ENCODE data around the gene CFAP141.

CFAP141 gene

DNA sequence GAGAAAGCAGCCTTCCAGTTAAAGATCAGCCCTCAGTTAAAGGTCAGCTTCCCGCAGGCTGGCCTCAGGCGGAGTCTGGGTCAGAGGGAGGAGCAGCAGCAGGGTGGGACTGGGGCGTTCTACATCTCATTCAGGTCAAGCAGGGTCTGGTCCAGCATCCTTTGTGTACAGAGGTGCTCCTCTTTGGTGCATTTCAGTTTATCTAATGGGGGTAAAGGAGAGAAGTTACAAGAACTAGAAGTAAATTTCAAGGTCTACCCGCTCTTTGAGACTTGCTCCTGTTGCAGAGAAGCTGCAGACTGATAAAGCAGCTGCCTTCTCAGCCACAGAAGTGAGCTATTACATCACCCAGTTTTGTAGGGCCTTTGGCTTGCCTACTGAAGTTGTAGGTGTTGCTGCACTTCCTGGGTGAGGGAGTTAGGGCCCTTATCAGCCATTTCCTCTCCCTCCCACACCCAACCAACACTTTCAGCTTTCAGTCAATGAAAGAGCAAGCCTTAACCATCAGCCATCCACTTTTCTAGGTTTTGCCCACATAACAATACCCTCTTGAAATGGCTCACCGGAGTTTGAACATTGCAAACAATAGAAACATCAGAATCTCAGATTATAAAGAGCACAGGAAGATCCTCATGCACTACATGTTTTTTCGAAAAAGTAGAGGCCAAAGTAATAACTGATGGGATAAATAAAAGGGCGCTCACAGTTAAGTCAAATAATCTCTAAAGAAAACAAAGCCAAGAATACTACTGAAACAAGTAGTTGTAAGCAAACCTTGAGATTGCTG lies 48.4 kb downstream of the CFAP141 start:
- peaks cover 0 to 3% (median 0%) of the 10 kb centered on the region in 5 donors for H3K9me3 ChIP-seq (ENCODE audit: control insufficient read depth in 5 of 5, low read length in 5 of 5)
- no peak overlapping the region for H3K4me3 ChIP-seq (ENCODE audit: low read depth in 1 of 5, low read length in 5 of 5)
- H3K27ac ChIP-seq (ENCODE audit: low read depth, low read length) = no peak overlapping the region
- no peak overlapping the region for H3K9ac ChIP-seq (ENCODE audit: low read length in 5 of 5)
- H3K4me1 ChIP-seq (ENCODE audit: control insufficient read depth in 5 of 5, insufficient read depth in 5 of 5, low read length in 5 of 5) = peaks cover 0 to 20% (median 10%) of the 10 kb centered on the region in 5 donors
- no peaks in the 10 kb centered on the region for H3K27me3 ChIP-seq (ENCODE audit: control insufficient read depth in 5 of 5, insufficient read depth in 4 of 5, low read length in 5 of 5)
- H3K36me3 ChIP-seq (ENCODE audit: control insufficient read depth in 5 of 5, insufficient read depth in 5 of 5, low read length in 5 of 5) = peaks cover 32 to 75% (median 44%) of the 10 kb centered on the region in 5 donors

DNA sequence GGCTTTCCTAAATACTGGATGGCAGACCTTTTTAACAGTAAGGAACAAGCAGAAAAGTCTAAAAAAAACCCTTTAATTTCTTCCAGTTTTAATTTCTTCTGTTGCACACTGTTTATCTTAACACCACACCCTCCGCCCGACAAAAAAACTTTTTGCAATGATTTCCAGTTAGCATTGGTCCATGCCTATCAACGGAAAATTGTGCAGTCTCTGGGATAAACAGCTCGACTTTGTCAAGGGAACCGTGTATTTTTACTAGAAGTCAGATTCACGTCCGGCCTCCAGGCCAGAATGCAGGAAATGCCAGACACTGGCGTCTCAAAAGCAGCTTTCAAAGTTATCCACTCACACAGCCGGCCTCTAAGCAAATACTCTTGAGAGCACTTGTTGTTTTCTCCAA lies 50.9 kb downstream of the CFAP141 start:
- Histone ChIP-seq H3K9me3 (ENCODE audit: control insufficient read depth in 5 of 5, low read length in 5 of 5) (peaks cover 0 to 3% (median 0%) of the 10 kb centered on the region in 5 donors), H3K9ac (ENCODE audit: low read length in 5 of 5) (no peak overlapping the region), H3K4me1 (ENCODE audit: control insufficient read depth in 5 of 5, insufficient read depth in 5 of 5, low read length in 5 of 5) (peaks cover 0 to 22% (median 10%) of the 10 kb centered on the region in 5 donors), H3K27ac (ENCODE audit: low read depth, low read length) (peak overlapping the region; percentile 30), H3K27me3 (ENCODE audit: control insufficient read depth in 5 of 5, insufficient read depth in 4 of 5, low read length in 5 of 5) (no peaks in the 10 kb centered on the region), H3K4me3 (ENCODE audit: low read depth in 1 of 5, low read length in 5 of 5) (no peak overlapping the region), H3K36me3 (ENCODE audit: control insufficient read depth in 5 of 5, insufficient read depth in 5 of 5, low read length in 5 of 5) (peaks cover 19 to 54% (median 29%) of the 10 kb centered on the region in 5 donors)

DNA sequence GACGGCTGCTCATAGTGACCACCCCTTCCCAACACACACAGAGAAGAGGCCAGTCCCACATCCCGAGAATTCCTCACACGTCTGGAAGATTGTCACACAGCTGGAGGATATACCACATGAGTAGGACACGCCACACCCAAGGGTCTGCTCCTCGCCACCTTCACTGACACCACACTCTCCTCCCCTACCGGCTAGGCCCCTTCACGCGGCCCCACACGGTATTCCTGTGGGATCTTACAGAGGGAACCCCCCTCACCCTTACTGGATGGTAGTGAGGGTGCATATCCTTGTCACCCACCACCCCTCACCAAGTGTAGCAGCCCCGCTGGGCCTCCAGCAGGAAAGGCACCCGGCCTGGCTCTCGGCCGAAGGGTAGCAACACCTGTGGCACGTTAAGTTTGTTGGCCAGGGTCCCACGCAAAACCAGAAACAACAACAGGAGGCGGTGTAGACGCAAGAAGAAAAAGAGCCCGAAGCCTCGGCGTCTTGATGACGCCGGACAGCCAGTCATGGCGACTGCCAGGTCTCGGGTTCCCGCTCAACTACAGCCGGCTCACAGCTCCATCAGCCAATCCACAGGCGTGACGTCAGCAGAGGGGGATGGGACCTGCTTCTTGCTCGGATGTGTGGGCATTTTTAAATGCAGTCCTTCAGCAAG lies 51.5 kb downstream of the CFAP141 start, which contains the start of gene NUP210L:
TSS of gene NUP210L (minus strand) at position 540 of the 658 bp plus-strand sequence.
- Histone ChIP-seq H3K9me3 (ENCODE audit: control insufficient read depth in 5 of 5, low read length in 5 of 5) (peaks cover 0 to 3% (median 0%) of the 10 kb centered on the region in 5 donors), H3K4me1 (ENCODE audit: control insufficient read depth in 5 of 5, insufficient read depth in 5 of 5, low read length in 5 of 5) (peaks cover 0 to 22% (median 10%) of the 10 kb centered on the region in 5 donors), H3K9ac (ENCODE audit: low read length in 5 of 5) (peak within 1 kb of the TSS in 1 of 5 donors; percentile 35), H3K4me3 (ENCODE audit: low read depth in 1 of 5, low read length in 5 of 5) (no peak within 1 kb of the TSS), H3K36me3 (ENCODE audit: control insufficient read depth in 5 of 5, insufficient read depth in 5 of 5, low read length in 5 of 5) (peaks cover 13 to 49% (median 24%) of the 10 kb centered on the region in 5 donors), H3K27ac (ENCODE audit: low read depth, low read length) (peak within 1 kb of the TSS; percentile 30), H3K27me3 (ENCODE audit: control insufficient read depth in 5 of 5, insufficient read depth in 4 of 5, low read length in 5 of 5) (no peaks in the 10 kb centered on the region)

DNA sequence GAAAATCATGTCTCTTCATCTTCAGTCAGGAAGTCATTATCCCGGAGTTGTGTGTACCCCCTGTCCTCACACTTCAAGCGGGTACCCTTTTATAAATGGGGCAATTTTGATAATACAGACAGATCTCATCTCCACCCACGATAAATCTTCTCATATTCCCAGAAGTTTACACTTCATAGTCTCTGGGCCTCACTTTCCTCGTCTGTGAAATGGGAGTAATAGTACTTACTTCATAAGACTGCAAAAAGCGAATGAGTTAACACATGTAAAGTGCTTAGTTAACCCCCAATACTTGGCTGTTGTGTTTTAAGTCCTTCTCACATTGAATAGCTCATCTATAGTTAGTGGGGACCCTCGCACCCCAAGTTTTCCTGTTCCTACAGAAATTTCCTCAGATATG lies 52.1 kb downstream of the CFAP141 start:
- no peak overlapping the region for H3K27ac ChIP-seq (ENCODE audit: low read depth, low read length)
- no peak overlapping the region for H3K9ac ChIP-seq (ENCODE audit: low read length in 5 of 5)
- peaks cover 0 to 20% (median 6%) of the 10 kb centered on the region in 5 donors for H3K4me1 ChIP-seq (ENCODE audit: control insufficient read depth in 5 of 5, insufficient read depth in 5 of 5, low read length in 5 of 5)
- H3K36me3 ChIP-seq (ENCODE audit: control insufficient read depth in 5 of 5, insufficient read depth in 5 of 5, low read length in 5 of 5) = peaks cover 7 to 43% (median 18%) of the 10 kb centered on the region in 5 donors
- H3K9me3 ChIP-seq (ENCODE audit: control insufficient read depth in 5 of 5, low read length in 5 of 5) = no peaks in the 10 kb centered on the region
- no peaks in the 10 kb centered on the region for H3K27me3 ChIP-seq (ENCODE audit: control insufficient read depth in 5 of 5, insufficient read depth in 4 of 5, low read length in 5 of 5)
- no peak overlapping the region for H3K4me3 ChIP-seq (ENCODE audit: low read depth in 1 of 5, low read length in 5 of 5)

DNA sequence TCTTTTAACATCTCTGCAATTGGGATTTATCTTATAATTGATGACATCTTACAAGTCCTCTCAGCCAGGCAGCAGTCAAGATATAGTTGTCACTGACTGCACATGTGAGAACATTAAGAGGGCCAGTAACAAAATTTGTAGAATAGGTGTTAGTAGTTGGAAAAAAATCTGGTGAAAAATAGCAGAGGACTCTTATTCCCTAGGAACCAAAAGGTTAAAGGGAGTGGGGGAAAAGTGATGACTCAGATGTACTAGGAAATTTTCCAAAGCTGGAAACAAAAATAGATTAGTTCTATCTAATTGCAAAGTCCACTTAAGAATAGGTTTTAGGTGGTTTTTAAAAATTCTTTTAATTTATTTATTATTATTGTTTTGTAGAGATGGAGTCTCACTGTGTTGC lies 54.8 kb downstream of the CFAP141 start:
- H3K4me1 ChIP-seq (ENCODE audit: control insufficient read depth in 5 of 5, insufficient read depth in 5 of 5, low read length in 5 of 5) = peaks cover 0 to 17% (median 0%) of the 10 kb centered on the region in 5 donors

More for the DNA sequence above, 54.8 kb downstream of the CFAP141 start:
- Histone ChIP-seq H3K9me3 (ENCODE audit: control insufficient read depth in 5 of 5, low read length in 5 of 5) (no peaks in the 10 kb centered on the region), H3K27me3 (ENCODE audit: control insufficient read depth in 5 of 5, insufficient read depth in 4 of 5, low read length in 5 of 5) (no peaks in the 10 kb centered on the region), H3K4me3 (ENCODE audit: low read depth in 1 of 5, low read length in 5 of 5) (no peak overlapping the region), H3K36me3 (ENCODE audit: control insufficient read depth in 5 of 5, insufficient read depth in 5 of 5, low read length in 5 of 5) (peaks cover 0 to 16% (median 2%) of the 10 kb centered on the region in 5 donors), H3K27ac (ENCODE audit: low read depth, low read length) (no peak overlapping the region), H3K9ac (ENCODE audit: low read length in 5 of 5) (no peak overlapping the region)
